Activated CD4-positive, alpha-beta T cell treated with anti-CD3 and anti-CD28 coated beads, Interleukin-2, Interleukin-6, amounts not matched to agents 100 ng/mL and 50 ng/mL, durations not matched to agents 16 hours and 8 hours (primary cell): ENCODE results near the gene EDRF1.
A peak's percentile ranks its signal among the peaks of the same experiment; 100 is the strongest.

Source experiments
- DNase-seq: peaks from one replicate; pipeline ENCODE4 v3.0.0-alpha.2; 2020

Gene EDRF1

DNA sequence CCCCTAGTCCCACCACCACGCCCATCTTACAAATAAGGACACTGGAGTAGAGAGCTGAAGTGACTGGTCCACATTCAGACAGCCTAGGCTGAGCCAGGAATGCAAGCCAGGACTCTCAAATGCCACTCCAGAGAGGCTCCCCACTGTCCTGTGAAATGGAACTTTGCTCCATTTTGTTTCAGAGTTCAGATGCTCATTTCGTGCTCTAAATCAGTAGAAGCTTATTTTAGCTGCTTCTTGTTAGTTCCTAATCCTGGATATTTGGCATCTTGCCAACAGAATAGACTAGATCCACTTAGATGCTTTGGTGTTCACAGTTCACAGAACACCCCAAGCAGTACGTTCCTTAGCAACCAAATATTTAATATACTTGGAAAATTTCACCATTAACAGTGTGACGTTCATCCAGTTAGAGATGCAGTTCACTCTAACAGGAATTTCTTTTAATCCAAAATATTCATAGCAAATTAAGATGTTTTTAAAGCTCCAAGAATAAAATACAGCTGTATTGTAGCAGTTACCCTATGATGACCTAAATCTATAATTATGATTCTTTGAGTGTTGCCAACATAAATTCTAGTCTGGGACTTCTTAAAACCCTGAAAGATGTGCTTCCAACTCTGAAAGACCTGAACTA is 48.8 kb downstream of the EDRF1 start:
- DNase-seq = no peak

DNA sequence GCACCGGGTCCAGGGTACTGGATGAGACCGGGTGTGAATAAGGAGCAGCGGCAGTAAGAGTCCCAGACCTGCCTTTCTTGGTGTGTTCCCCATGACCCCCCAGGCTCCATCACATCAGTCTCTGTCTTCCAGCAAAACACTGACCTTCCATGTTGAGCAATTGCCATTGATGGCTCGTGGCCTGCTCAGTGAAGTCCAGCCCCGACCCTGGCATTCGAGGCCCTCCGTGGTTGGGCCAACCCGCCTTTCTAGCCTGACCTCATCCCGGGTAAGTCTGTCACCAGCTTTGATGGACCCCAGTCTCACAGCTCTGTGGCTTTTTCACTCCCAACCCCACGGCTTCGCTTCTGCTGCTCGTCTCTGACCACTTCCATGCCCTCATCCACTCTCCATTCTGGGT is 49.7 kb downstream of the EDRF1 start:
- DNase-seq = no peak

DNA sequence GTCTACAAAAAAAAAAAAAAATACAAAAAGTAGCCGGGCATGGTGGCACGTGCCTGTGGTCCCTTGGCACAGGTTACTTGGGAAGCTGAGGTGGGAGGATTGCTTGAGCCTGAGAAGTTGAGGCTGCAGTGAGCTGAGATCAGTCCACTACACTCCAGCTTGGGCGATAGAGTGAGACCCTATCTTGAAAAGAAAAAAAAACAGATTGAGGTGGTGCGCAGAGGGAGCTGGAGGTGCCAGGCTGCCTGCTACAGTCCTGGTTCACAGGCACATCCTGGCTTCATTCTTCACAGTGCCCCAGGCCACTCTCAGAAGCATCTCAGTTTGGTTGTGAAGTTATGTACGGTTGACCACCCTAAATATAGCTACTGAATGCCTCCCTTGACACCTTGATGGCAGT is 51.3 kb downstream of the EDRF1 start:
- DNase-seq = no peak

DNA sequence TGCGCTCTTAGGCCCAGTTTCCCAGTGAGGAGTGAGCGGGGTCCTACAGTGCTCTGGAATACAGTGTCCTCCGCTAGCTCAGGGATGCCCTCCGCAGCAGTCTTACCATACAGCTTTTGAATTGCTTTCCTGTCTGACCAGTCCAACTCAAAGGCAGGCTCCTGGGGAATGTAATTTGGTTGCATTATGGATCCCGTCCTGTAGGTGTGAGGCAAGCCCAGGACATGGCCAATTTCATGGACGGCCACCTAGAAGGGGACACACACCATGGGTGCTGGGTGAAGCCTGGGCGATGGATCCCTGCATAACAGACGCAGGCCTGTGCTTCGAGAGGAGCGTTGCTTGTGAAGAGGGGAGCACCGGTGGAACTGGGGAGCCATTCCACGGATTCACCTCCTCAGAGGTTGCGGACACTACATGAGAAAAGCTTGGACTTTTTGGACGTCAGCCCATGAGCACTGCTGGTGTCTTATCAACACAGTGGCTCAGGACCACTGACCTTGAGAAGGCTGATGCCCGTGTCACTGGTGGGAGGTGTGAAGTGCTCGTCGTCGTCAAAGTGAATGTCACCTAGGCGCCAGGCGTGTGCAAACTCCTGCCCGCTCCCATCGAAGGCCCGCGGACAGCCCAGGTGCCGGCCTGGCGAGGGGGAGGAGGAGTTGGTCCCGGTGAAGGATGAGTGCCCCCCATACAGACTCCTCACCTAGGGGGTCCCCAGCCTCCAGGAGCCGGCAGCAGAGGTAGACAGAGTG is 52.8 kb downstream of the EDRF1 start:
- no peak for DNase-seq

DNA sequence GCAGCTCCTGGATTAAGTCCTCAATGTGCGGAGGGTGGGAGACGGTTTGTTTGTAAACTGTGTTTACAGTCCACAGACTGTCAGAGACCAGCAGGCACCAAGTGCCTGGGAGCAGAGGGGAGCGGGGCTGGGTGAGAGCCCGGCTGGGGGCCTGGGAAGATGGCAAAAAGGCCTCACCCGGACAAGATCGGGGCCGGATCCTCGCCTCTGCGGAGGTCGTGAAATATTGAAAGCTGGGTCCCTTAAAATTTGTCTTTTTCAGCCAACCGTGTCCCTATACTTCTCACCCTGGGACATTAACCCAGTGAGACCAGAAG is 53.3 kb downstream of the EDRF1 start:
- DNase-seq = no peak

DNA sequence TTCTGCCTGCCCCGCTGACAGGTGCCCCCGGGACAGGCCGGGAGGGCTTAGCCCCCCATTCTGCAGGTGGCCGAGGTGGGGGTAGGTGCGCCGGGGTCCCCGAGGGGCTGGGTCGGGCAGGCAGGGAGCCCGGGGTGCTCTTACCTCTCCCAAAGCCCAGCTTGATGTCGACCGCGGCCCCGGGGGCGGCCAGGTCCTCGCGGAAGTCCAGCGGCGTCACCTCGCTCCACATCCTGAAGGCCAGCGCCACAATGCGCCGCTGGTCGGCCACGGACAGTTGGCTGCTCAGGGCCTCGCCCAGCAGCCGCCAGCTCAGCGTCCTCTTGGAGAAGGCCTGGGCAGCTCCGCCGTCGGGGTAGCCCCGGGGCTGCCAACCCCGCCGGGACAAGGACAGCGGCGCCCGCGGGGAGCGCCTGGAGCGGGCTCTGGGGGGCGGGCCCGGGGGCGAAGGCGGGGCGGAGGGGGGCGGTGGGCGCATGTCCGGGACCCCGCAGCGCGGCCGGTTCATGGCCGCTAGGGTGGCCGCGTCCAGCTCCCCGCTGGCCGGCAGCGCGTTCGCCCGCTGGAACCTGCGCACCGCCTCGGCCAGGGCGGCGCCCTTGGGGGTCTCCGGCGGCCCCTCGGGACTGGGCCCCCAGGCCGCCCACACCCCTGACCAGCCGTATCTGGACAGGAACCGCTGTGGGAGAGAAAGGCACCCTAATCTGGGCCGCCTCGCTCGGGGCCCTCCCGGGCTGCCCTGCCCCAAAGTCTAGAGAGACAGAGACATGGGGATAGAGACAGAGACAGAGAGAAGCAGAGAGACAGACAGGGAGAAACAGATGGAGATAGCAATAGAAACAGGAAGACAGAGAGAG is 54.4 kb downstream of the EDRF1 start:
- DNase-seq = no peak

DNA sequence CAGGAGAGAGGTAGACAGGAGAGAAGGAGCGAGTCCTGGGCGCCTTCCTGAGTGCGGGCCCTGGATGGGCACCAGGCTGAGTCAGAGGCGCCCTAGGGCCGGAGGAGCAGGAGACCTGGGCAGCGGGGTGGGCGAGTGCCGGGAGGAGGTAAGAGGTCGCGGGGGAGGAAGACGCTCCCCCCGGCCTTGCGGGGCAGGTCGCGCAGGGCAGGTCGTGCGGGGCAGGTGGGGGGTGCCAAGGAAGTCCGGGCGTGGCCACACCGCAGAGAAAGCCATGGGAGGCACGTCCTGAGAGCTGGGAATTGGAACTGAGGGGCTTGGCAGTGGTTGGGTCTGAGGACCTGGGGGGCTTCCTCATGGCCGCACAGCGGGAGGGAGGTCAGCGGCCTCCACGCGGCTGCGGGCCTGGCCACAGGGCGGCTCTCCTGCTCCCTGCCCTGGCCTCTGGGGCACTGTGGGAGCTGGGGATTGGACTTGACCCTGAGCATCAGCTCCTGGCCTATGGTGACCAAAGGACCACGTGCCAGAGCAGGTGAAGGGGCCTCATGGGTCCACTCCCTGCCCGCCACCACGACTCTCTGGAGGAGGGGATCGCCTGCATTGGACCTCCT is 55.2 kb downstream of the EDRF1 start:
- DNase-seq = no peak

DNA sequence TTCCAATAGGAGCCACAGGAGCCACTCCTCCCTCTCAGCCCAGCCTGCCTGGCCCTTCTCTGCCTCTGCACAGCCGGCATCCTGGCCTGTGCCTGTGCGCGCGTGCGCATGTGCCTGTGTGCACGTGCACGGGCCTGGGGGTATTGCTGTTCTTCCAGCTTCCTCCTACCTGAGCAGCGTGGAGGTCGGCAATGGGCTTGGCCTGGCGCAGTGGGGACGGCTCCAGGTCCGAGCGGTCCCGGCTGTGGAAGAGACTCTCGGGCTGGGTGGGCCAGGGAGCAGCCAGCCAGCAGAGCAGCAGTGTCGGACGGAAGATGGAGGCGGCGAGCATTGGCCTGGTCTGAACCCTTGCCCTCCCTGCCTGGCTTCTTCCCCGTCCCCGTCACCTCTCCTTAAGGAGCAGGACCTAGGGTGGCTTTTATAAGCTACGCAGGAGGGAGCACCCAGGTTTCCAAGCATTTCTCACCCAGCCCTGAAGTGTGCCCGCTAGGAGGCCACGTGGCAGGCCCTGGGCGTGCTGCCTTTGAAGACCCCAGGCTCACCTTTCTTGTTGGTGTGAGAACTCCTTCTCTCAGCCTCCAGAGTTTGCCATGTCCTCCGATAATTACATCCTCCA is 56.1 kb downstream of the EDRF1 start, which contains the start of gene MMP21:
MMP21 (minus strand) TSS at position 331 of the 616 bp plus-strand sequence; CDS start at position 331, 0 bp downstream.
- DNase-seq = no peak

DNA sequence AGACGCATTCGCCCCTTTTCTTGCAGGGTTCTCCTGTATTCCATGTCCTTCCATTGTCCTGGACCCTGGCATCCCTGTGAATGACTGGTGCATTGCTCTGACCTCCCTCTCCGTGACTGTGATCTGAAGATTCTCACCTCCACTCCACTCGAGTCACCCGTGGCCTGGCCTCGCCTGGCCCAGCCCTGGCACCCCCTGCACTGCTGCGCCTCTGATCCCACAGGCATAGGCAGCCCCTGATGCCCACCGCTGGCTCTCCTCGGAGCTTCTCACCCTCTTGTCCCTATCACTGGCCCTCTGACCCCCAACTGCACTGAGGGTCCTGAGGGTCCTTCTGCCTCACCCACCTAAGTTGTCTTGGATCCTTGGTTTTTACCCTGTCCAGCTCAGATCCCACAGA is 58.3 kb downstream of the EDRF1 start:
- no peak for DNase-seq

DNA sequence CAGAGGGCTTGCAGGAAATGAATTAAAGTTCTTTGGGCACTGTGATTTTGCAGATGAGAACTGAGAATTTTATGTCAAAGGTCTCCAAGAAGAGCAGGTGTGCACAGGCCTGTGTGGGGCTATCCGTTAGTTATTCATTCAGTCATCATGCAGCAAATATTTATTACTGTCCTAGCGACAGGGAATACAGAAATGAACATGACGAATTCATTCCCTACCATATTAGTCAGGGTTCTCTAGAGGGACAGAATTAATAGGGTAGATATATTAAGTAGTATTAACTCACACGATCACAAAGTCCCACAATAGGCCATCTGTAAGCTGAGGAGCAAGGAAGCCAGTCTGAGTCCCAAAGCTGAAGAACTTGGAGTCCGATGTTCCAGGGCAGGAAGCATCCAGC is 59.0 kb downstream of the EDRF1 start:
- DNase-seq = no peak

DNA sequence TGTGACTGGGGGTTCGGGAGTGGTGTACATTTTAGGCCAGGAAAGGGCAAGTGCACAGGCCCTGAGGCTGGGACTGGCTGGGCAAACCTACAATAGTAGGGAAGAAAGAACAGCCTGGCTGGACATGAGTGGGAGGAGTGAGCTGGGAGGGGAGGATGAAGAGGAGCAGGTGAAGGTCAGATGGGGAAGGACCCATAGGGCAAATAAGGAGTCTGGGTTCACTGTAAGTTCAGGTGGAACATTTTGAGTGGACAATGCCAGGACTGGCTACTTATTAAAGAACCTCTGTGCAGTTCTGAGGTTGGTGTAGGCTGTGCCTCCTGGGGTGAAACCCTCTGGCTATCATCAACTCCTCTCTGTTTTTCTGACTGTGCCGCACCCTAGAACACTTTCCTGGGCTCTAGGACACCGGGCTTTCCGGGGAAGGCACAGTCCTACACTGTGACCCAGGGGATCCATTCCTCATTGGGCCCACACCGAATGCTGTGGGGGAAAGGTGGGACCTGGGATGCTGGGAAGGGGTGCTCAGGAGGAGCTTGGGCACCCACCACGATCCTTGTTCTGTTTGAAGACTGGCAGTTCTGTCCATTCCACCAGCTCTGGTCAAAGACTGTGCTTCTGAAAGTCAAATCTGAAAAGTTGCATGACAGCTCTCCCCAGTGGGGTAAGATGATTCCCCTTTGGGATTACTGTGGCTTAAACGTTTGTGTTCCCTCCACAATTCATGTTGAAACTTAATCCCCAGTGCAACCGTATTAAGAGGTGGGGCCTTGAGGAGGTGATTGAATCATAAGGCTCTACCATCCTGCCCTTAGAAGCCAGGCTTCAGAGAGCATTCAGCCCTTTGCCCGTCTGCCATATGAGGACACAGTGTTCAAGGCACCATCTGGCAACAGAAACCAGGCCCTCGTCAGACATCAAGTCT is 60.2 kb downstream of the EDRF1 start:
- DNase-seq = no peak

DNA sequence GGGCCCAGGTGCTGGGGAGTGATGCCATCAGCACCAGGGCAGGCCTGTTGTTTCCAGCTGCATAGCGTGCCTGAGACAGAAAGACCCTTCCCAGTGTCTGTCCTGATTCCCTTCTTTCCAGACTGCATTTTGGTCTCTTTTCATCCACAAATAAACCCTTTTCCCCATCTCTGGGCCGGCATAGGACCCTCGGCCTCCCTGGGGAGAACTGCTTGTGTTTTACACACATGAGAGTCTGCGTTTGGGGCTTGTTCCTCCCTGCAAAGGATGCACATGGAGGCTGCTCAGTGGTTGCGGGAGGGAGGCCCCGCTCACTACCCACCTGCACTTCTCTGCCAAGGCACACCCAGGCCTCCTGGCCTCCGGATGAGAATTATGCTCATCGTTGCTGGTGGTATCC is 61.9 kb downstream of the EDRF1 start:
- no peak for DNase-seq

DNA sequence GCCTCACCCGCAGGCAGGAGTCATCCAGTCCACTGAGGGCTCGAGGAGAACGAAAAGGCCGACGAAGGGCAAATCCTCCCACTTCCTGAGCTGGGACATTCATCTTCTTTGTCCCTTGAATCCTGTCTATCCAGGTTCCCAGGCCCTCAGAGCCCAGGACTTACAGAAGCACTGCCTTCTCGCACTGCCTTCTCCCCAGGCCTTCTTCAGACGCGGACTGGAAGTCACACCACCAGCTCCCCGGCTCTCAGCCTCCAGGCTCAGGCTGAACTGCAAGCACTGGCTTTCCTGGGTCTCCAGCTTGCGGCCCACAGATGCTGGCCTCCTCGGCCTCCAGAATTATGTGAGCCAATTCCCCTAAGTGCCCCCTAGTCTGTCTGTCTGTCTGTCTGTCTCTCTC is 62.5 kb downstream of the EDRF1 start:
- no peak for DNase-seq

DNA sequence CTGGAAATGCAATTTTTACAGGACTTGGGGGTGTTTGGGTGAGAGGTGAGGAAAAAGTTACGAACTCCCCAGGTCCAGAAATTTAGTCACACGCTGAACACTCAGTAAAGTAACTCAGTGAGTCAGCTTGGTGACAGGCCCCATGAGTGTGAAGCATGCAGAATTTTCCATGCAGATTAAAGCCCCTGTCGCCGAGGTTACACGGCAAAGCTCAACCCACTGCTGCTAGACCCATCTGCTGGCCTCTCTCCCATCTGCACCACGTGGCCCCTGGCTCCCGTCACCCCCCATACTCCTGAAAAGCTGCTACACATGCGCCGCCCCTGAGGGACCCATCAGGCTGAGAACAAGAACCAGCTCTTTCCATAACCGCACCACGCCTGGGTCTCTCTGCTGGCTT is 63.1 kb downstream of the EDRF1 start:
- no peak for DNase-seq

DNA sequence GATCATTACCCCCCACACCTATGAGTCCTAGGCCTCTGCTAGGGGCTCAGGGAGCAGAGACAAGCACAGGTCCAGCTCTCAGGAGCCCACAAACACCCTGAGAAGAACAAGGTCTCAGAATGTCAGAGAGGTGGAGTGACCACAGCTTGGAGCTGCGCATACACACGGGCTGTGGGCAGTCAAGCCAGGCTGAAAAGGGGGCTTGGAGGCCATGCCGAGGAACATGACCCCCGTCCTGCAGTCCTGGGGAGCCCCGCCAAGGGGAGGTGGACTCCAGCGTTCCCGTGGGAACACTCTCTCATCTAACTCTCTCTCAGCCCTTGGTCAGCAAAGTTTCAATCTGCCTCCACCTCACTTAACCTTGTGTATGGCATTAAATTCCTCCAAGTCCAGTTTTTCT is 63.9 kb downstream of the EDRF1 start:
- DNase-seq = no peak

DNA sequence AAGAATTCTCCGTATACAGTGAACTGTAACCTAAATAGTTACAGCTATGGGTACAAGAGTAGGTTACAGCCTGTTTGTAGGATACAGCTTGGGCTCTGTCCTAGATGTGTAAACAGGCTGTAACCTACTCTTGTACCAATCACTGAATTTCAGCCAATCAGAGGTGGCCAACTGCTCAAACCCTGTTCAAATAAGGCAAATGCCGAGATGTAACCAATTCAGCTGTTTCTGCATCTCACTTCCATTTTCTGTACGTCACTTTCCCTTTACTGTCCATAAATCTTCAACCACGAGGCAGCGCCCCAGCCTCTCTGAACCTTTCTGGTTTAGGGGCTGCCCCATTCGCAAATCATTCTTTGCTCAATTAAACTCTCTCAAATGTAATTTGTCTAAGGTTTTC is 64.4 kb downstream of the EDRF1 start:
- no peak for DNase-seq

DNA sequence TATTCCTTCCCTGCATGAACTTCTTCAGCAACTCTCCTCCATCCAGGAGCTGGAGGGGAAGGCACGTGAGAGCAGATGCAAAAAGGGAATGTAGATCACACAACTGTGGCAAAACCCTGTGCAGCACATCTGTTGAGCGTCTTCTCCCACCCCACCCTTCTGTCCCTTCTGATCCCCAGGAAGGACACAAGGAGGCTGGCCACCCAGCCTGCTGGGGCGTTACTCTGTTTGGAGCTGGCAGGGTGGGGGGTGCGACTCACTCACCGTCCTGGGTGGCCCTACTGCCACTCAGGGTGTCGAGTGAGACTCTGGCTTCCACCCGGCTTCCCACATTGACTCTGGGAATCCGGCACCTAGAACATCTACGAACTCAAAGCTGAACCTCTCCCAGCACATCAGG is 66.3 kb downstream of the EDRF1 start:
- no peak for DNase-seq

DNA sequence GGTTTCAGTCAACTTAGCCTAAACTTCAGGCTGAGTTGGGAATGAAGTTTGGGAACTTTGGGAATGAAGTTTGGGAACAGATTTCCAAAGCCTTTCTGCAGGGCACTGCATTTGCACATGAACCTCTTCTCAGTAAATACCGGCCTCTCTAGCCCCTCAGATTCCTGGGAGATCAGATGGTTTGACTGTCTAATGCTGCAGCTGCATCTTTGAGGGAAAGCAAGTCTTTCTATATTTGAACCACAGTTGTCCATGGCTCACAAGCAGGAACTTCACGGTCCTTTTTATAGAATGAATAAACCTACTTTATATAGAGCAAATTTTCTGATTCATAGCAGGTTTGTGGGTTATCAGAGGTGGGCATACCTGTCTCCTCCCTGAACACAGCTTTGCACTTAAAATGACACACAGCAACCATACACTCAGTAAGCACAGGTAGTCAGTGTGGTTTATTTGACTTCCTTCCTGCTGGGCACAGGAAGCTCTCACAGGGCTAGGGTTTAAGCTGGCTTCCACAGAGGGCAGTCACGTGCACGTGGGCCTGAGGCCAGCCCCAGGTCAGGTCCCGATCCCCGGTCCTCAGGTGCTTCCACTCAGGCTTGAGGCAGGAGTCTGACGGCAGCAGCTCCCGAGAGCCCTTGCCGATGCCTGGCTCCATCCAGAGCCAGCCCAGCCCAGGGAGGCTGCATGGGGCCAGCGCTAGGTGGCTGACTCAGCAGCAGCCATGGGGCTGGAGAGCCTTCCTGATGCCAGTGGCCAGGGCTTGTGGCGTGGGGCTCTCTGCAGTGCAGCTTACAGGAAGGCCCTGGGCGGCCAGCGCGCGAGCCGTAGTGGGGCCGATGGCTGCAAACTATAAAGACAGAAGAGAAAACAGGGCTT is 68.9 kb downstream of the EDRF1 start:
- peak; percentile 19 for DNase-seq

DNA sequence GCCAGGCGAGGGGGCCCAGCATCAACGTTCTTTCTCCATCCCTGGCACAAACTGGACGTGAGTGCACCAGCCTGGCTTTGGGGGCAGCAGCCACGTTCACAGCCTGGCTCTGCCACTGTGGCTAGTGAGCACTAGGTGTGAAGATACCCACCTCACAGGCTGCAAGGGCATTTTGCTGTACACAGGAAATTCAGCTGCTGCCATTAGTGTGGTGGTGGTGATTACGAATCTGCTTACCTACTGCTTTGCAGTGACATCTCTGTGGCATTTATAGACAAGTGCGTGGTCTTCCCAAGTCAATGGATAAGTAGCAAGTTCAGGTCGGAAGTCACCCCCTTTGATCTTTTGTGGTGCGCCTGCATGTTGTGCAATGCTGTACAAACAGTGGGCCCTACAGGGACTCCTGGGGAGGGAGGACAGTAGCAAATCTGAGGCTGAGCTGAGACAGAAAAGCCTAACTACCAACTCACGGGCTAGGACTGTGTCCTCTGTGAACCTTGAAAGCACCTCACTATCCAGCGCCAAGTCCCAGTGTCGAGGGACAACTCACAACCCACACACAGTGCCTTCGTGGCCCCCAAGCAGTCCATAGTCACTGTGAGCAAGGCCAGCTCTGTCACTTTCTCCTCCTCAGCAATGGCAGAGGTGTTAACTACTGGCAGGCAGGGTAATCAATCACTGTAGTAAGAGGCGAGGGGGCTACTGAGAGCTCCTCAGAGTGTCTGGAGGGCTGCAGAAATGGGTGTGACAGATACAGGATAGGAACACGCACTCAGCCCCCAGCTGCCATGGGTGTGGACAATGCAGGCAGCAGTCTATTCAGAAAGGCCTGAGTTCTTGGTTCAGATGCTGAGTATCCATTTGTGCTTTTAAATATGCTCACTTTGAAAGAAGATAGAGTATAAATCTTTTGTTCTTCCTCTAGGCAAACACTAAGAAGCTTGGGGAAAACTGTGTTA is 73.1 kb downstream of the EDRF1 start:
- no peak for DNase-seq

DNA sequence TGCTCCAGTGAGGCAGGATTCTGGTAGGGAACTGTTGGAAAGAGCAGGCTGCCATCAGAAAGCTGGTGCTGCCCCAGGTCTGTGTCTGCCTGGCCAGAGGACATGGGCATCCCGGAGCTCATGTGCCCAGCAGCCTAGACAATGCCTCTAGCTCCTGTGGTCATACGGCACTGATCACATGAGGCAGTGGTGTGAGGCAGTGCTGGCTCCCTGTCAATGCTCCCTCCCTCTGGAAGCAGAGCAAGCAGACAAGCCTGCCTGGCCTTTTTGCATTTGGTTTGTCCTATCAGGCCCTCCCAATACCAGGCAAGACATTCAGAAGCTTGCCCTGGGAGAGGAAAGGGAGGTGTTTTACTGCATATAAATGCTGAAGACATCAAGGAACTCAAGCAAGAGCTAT is 75.6 kb downstream of the EDRF1 start:
- DNase-seq = no peak
